Ishikawa (cell line): ENCODE measurements around the gene CCR4.
A peak's percentile ranks its signal among the peaks of the same experiment; 100 is the strongest.

ENCODE experiments used
- CEBPB ChIP-seq: IDR thresholded peaks from 2 replicates; pipeline ENCODE4 v1.6.1; 2012
- CREB1 ChIP-seq: IDR thresholded peaks from 2 replicates; pipeline ENCODE4 v1.6.1; 2012; ENCODE audit warnings: low read depth
- EGR1 ChIP-seq: IDR thresholded peaks from 2 replicates; pipeline ENCODE4 v1.6.1; 2012
- EP300 ChIP-seq: IDR thresholded peaks from 2 replicates; pipeline ENCODE4 v1.6.1; 2012; ENCODE audit warnings: borderline replicate concordance
- FOXM1 ChIP-seq: IDR thresholded peaks from 2 replicates; pipeline ENCODE4 v1.6.1; 2012; ENCODE audit warnings: low read depth, borderline replicate concordance
- NFIC ChIP-seq: IDR thresholded peaks from 2 replicates; pipeline ENCODE4 v1.6.1; 2012
- RAD21 ChIP-seq: IDR thresholded peaks from 2 replicates; pipeline ENCODE4 v1.6.1; 2012; ENCODE audit warnings: low read depth
- TAF1 ChIP-seq: IDR thresholded peaks from 2 replicates; pipeline ENCODE4 v1.6.1; 2012; ENCODE audit warnings: low read depth, mild to moderate bottlenecking
- TCF12 ChIP-seq: IDR thresholded peaks from 2 replicates; pipeline ENCODE4 v1.6.1; 2012; ENCODE audit warnings: low read depth
- TEAD4 ChIP-seq: IDR thresholded peaks from 2 replicates; pipeline ENCODE4 v1.6.1; 2012
- YY1 ChIP-seq: IDR thresholded peaks from 2 replicates; pipeline ENCODE4 v1.6.1; 2012; ENCODE audit warnings: low read depth
- ZBTB7A ChIP-seq: IDR thresholded peaks from 2 replicates; pipeline ENCODE4 v1.6.1; 2012; ENCODE audit warnings: low read depth
- TF ChIP-seq, protein P1 (sequence below): IDR thresholded peaks from 2 replicates; pipeline ENCODE4 v1.6.1; 2012
- TF ChIP-seq, protein P2 (sequence below): IDR thresholded peaks from 2 replicates; pipeline ENCODE4 v1.6.1; 2012; ENCODE audit warnings: low read depth, mild to moderate bottlenecking
- TF ChIP-seq, protein P3 (sequence below): IDR thresholded peaks from 2 replicates; pipeline ENCODE4 v1.6.1; 2012

CCR4 gene

DNA sequence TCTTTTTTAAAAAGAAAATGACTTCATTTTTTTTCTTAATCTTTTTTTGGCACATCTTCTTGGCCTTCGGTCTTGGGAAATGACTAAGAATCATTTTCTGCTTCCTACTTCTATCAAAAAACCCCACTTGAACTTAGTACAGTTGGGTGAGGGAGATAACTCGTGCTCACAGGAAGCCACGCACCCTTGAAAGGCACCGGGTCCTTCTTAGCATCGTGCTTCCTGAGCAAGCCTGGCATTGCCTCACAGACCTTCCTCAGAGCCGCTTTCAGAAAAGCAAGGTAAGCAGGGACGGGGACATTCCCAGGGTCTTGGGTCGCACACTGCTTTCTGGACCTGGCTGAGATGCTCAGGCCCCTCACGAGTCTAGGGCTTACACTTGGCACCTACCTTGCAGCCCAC is at the start of gene CCR4:
Gene CCR4, plus strand, starts transcription at position 235 of the 402 bp plus-strand sequence. CDS start 1,779 bp downstream, outside the sequence.
- TF ChIP-seq ZBTB7A (no peak), TAF1 (no peak), NFIC (no peak), YY1 (no peak), TCF12 (no peak), RAD21 (no peak), EGR1 (no peak), EP300 (no peak), FOXM1 (no peak), CREB1 (no peak), TEAD4 (no peak), CEBPB (no peak)
- TF ChIP-seq, protein P1, sequence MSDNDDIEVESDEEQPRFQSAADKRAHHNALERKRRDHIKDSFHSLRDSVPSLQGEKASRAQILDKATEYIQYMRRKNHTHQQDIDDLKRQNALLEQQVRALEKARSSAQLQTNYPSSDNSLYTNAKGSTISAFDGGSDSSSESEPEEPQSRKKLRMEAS: no peak
- TF ChIP-seq, protein P2, sequence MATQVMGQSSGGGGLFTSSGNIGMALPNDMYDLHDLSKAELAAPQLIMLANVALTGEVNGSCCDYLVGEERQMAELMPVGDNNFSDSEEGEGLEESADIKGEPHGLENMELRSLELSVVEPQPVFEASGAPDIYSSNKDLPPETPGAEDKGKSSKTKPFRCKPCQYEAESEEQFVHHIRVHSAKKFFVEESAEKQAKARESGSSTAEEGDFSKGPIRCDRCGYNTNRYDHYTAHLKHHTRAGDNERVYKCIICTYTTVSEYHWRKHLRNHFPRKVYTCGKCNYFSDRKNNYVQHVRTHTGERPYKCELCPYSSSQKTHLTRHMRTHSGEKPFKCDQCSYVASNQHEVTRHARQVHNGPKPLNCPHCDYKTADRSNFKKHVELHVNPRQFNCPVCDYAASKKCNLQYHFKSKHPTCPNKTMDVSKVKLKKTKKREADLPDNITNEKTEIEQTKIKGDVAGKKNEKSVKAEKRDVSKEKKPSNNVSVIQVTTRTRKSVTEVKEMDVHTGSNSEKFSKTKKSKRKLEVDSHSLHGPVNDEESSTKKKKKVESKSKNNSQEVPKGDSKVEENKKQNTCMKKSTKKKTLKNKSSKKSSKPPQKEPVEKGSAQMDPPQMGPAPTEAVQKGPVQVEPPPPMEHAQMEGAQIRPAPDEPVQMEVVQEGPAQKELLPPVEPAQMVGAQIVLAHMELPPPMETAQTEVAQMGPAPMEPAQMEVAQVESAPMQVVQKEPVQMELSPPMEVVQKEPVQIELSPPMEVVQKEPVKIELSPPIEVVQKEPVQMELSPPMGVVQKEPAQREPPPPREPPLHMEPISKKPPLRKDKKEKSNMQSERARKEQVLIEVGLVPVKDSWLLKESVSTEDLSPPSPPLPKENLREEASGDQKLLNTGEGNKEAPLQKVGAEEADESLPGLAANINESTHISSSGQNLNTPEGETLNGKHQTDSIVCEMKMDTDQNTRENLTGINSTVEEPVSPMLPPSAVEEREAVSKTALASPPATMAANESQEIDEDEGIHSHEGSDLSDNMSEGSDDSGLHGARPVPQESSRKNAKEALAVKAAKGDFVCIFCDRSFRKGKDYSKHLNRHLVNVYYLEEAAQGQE: no peak
- TF ChIP-seq, protein P3, sequence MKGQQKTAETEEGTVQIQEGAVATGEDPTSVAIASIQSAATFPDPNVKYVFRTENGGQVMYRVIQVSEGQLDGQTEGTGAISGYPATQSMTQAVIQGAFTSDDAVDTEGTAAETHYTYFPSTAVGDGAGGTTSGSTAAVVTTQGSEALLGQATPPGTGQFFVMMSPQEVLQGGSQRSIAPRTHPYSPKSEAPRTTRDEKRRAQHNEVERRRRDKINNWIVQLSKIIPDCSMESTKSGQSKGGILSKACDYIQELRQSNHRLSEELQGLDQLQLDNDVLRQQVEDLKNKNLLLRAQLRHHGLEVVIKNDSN: no peak

DNA sequence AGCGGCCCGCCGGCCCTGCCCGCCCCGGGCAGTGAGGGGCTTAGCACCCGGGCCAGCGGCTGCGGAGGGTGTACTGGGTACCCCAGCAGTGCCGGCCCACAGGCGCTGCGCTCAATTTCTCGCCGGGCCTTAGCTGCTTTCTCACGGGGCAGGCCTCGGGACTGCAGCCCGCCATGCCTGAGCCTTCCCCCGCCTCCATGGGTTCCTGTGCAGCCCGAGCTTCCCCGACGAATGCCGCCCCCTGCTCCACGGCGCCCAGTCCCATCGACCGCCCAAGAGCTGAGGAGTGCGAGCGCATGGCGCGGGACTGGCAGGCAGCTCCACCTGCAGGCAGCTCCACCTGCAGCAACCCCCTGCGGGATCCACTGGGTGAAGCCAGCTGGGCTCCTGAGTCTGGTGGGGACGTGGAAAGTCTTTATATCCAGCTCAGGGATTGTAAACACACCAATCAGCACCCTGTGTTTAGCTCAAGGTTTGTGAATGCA is 48.5 kb upstream of the CCR4 start:
- TF ChIP-seq RAD21: peak; percentile 49; the same call in 1 of the 2 replicates
- TF ChIP-seq, protein P1: peak; percentile 50; the same call in 1 of the 2 replicates

DNA sequence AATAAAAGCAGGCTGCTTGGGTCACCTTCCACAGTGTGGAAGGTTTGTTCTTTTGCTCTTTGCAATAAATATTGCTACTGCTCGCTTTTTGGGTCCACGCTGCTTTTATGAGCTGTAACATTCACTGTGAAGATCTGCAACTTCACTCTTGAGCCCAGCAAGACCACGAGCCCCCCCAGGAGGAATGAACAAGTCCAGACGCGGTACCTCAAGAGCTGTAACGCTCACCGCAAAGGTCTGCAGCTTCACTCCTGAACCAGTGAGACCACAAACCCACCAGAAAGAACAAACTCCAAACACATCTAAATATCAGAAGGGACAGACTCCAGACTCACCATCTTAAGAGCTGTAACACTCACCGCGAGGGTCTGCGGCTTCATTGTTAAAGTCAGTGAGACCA is 47.5 kb upstream of the CCR4 start:
- TF ChIP-seq, protein P2: no peak
- TF ChIP-seq EGR1 (no peak), TCF12 (no peak), TAF1 (no peak), FOXM1 (no peak), NFIC (no peak), ZBTB7A (no peak)
- TF ChIP-seq, protein P3: no peak
- TF ChIP-seq, protein P1: no peak

DNA sequence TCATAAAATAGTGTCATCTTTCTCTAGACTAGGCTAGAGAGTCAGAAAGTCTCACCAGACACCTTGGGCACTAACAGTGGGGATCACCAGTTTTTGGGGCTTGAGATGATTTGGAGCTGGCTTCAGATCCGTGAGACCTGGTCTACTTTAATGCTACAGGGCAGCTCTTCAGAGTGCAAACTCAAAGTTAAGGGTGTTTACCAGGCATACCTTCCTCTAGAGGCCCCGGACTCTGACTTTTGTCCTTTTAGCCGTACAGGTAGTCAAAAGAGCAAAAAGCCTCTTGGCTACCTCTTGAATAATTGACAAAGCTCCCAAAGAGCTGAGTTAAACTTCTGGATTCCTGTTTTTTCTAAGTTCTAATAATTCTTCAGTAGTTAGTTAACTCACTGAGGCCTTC is 41.4 kb upstream of the CCR4 start:
- TF ChIP-seq, protein P2: no peak
- TF ChIP-seq TAF1: no peak
- no peak for TF ChIP-seq EGR1
- TF ChIP-seq RAD21: no peak
- TF ChIP-seq TCF12: no peak
- TF ChIP-seq TEAD4: no peak
- TF ChIP-seq, protein P1: no peak
- TF ChIP-seq CREB1: no peak
- no peak for TF ChIP-seq NFIC
- TF ChIP-seq ZBTB7A: no peak
- TF ChIP-seq, protein P3: no peak
- no peak for TF ChIP-seq YY1
- no peak for TF ChIP-seq EP300
- no peak for TF ChIP-seq FOXM1
- no peak for TF ChIP-seq CEBPB
